ENCODE data around the gene GMPPB.
"Not testable (repeated sequence)": the region's sequence is repeated elsewhere in the genome, so short reads cannot be mapped to it uniquely, and the experiment has no call there.

Gene GMPPB

DNA sequence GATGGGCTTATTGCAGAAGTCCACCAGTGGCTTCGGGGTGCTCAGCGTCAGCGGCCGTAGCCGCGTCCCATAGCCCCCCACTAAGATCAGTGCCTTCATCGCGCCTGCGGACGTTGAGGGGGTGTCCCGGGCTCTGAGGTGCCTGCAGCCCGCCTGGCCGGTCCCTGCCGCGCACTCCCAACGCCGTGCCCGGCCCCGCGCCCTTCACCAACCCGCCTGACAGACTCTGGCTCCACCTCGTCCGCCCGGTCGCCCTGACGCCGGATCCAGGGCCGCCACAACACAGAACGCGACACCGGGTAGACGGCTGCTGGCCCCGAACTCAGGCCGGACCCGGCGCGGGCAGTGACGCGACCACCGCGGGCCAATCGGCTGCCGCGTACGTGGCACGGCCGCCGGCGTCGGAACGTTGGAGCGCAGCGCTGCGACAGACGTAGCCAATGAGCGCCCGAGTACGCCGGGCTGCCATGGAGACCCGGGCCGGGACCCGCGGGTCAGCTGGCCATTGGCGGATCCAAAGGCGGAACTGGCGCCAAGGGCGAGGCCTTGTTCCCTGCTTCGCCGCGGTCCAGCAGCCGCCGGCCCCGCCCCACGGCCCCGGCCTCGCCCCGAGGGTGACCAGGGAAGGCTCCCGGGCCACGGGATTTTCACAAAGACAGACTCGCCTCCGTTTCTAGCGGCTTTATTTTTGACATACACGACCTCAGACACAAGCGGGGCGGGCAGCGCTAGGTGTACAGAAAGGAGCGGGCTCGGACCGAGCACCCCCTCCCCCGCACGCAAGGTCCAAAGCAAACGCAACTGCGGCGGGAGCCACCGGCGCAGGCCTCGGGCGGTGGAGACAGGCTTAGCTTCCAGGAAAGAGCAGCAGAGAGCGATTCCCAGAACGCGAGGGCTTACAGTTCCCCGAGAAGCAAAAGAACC is at the start of gene GMPPB:
TSS of gene GMPPB (minus strand) at position 324 of the 924 bp plus-strand sequence. CDS start at position 99, 225 bp downstream.
- DNase-seq (ENCODE audit: low read depth in 1 of 2, low spot score in 1 of 2), result peak; percentile 79 to 88

DNA sequence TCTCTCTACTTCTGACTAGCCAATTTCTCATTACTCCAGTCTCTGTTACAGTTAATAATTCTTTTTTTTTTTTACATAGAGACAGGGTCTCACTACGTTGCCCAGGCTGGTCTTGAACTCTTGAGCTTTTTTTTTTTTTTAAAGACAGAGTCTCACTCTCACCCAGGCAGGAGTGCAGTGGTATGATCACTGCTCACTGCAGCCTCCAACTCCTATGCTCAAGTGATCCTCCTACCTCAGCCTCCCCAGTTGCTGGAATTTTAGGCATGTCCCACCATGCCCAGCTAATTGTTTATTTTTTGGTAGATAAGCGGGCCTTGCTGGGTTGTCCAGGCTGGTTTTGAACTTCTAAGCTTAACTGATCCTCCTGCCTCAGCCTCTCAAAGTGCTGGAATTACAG is 49.0 kb upstream of the GMPPB start:
- no peak for DNase-seq (ENCODE audit: low read depth in 1 of 2, low spot score in 1 of 2)

DNA sequence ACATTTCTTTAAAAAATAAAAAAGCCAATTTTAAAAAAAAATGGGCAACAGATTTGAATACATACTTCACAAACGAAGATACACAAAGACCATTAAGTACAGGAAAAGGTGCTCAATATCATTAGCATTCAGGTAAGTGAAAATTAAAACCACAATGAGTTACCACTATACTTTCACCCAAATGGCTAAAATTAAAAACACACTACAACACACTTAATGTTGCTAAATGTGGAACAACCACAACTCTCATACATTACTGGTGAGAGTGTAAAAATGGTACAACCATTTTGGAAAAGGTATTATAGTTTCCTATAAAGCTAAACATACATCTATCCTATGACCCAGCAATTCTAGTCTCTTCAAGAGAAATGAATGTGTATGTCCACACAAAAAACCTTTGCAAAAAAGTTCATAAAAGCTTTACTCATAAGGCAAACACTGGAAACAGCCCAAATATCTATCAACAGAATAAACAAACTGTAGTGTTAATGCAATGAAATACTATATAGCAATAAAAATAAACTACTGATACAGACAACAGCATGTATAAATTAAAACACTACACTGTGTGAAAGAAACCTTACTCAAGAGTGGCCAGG is 47.7 kb upstream of the GMPPB start:
- DNase-seq (ENCODE audit: low read depth in 1 of 2, low spot score in 1 of 2), result no peak

DNA sequence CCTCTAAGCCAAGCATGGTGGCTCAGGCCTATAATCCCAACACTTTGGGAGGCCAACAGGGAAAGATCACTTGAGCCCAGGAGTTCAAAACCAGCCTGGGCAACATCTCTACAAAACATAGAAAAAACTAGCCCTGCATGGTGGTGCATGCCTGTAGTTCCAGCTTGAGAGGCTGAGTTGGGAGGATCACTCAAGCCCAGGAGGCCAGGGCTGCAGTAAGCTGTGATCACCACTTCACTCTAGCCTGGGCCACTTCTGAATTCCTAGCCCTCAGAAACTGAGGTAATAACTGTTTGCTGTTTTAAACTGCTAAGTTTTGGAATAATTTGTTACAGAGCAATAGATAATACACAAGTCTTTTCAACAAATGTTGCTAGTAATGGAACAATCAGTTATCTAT is 46.2 kb upstream of the GMPPB start:
- no peak for DNase-seq (ENCODE audit: low read depth in 1 of 2, low spot score in 1 of 2)

DNA sequence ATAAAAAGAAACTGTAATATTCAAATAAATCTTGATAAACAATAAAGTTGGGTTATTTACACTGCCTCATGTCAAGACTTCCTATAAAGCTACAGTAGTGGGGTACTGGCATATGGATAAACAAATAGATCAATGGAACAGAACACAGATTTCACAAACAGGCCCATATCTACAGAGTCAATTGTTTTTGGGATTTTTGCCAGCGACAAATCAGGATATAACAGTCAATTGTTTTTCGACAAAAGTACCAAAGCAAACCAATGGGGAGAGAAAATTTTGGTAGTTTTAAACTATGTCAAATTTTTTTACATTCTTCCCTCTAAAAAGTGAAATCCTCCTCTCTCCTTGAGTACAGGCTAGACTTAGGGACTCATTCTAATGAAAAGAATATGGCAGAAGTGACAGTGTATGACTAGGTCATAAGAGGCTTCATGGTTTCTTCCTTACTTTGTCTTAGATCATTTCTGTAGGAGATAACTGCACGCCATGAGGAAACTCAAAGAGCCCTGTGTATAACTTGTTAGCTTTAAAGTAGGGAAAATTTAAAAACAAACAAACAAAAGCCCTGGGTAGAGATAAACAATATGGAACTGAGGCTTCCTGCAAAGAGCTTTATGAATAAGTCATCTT is 45.6 kb upstream of the GMPPB start:
- no peak for DNase-seq (ENCODE audit: low read depth in 1 of 2, low spot score in 1 of 2)

DNA sequence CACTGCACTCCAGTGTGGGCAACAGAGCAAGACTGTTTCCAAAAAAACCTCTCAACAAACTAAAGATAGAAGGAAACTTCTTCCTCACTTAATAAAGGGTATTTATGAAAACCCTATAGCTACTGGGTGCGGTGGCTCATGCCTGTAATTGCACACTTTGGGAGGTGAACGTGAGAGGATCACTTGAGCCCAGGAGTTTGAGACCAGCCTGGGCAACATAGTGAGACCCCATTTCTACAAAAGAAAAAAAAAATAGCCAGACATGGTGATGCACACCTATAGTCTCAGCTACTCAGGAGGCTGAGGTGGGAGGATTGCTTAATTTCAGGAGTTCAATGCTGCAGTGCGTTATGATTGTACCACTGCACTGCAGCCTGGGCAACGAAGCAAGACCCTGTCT is 40.2 kb upstream of the GMPPB start:
- no peak for DNase-seq (ENCODE audit: low read depth in 1 of 2, low spot score in 1 of 2)

DNA sequence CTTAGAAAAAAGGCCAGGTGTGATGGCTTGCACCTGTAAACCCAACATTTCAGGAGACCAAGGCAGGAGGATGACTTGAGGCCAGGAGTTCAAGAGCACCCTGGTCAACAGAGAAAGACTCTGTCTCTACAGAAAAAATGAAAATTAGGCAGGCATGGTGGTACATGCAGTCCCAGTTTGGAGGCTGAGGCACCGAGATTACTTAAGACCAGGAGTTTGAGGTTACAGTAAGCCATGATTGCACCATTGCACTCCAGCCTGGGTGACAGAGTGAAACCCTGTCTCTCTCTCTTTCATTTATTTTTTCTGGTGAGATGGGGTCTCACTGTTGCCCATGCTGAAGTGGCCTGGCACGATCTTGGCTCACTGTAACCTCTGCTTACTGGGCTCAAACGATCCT is 37.9 kb upstream of the GMPPB start:
- DNase-seq (ENCODE audit: low read depth in 1 of 2, low spot score in 1 of 2), result no peak

DNA sequence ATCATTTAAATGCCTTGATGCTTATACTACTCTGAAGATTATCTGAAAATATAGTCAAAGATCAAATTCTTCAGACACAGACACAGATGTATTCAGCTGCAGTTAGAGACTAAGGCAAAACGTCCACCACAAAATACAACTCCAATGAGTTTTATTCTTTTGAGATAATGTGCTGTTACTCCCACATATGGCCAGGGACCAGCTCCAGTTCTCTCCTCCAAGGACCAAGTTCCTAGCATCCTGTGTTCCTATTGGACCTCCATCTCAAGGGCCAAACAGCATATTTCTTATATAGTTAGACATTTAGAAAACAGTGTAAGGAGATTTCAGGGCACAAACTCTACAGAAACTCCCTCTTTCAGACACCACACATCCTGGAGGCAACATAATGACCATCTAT is 35.5 kb upstream of the GMPPB start:
- no peak for DNase-seq (ENCODE audit: low read depth in 1 of 2, low spot score in 1 of 2)

DNA sequence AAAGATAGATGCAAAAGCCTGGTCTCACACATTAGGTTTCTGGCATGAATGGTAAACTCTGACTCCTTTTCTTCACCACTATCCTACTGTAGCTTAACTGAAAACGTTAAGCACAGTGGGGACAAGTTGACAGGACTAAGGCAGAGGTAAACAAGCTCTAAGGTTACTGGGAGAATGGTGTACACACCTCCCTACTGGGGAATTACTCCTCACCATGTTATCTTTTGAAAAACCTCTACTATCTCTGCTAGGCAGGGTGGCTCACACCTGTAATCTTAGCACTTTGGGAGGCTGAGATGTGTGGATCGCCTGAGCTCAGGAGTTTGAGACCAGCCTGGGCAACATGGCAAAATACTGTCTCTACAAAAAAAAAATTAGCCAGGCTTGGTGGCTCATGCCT is 33.4 kb upstream of the GMPPB start:
- no peak for DNase-seq (ENCODE audit: low read depth in 1 of 2, low spot score in 1 of 2)

DNA sequence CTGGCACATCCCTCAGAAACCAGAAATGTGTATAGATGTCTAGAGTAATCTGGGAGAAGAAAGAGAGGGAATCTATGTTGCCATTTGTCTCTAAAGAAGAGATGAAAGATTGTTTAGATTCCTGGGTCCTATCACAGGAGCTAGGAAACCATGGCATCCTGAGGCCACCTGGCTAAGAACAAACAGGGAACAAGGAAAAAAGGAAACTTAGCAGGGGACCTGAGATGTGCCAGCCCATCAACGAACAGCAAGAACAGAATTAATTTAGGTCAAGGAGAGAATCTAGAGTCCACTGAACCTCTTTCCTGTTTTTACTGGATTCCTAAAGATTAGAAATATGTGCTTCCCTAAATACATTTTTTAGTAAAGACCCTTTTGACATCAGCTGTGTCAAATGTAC is 32.3 kb upstream of the GMPPB start:
- no peak for DNase-seq (ENCODE audit: low read depth in 1 of 2, low spot score in 1 of 2)

DNA sequence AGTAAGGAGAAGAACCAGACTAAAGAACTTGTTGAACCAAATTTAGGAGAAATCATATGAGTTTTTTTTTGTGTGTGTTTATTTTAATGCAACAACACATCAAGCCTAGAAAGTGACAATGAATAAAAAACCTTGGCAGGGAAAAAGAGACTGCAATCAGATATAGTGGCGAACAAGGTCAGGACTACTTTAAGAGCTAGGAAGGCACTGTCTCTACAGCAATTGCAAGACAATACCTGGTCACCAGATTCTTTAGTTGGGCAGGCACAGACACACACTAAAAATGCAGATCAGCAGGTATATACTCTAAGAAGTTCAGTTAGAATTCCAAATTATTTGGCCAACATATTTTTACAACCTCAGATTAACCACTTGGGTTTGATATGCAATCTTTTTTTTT is 30.8 kb upstream of the GMPPB start:
- no peak for DNase-seq (ENCODE audit: low read depth in 1 of 2, low spot score in 1 of 2)

DNA sequence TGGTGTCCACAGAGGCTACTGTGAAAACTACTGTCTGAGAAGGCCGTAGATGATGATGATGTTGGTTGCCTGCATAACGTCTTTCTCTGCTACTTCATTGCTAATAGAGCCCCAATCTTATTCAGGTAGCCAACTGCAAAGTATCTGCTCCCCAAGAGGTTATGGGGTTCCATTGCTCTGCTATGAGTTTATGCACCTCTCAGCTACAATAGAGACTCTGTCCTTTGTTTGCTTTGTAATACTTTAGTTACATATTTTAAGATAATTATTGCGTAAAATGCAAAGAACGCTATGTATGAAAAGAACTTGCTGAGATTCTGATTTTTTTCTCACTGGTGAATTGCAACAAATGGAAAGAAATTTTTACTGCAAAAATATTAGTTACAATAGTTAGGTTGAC is 27.8 kb upstream of the GMPPB start:
- DNase-seq (ENCODE audit: low read depth in 1 of 2, low spot score in 1 of 2), result no peak

DNA sequence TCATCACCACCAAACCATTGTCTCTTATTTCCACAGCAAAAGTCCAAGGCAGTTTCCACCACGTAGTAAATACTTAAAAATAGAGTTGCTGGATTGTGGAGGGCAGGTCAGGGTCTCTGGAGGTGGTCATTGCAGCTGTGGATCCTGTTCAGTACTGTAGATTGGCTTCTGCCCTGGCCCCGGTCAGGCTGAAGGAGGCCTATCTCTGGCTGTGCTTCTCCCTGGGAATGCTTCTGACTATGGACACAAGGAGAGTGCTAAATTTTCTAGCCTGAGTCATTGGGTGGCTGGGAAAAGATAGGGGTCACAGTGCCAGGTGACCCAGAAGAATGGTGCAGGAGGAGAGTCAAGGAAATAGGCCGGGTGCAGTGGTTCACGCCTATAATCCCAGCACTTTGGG is 26.3 kb upstream of the GMPPB start:
- no peak for DNase-seq (ENCODE audit: low read depth in 1 of 2, low spot score in 1 of 2)

DNA sequence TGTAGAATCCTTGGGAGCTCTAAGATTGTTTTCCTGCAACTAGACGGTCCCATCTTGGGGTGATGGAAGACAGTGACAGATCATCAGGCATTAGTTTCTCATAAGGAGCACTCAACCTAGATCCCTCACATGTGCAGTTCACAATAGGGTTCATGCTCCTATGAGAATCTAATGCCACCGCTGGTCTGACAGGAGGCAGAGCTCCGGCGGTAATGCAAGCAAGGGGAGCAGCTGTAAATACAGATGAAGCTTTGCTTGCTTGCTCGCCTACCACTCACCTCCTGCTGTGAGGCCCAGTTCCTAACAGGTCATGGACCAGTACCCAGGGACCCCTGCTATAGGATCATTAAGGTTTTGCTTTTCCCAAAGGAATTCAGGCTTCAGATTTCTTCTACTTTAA is 25.1 kb upstream of the GMPPB start:
- DNase-seq (ENCODE audit: low read depth in 1 of 2, low spot score in 1 of 2), result not testable (repeated sequence)

DNA sequence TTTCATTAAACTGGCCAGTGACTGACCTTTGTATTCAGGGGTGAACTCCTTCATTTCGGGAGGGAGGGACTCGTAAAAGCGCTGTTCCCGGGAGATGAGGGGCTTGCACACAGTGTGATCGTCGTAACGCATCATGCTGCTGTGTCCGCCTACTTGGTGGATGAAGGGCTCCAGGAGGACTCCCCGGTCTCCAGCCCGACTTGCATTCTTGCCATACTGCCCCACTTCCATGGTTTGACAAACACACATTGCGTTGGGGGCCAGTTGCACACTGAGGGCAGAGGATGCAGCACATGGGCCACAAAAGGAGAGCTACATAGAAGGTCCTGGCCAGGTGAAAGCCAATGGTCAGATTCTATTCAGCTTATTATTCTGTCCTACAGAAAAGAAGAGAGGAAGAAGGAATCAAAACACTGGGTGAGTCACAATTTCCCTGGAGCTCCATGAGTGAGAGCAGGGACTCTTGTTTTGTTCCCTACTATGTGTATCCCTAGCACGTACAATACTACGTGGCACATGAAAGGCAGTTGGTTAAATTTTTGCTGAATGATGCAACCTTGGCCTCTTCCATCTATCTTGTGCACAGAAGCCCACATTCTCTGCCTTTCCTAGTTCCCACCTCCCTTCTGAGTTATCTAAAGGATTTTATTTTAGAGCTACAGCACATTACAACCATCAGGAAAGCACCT is 24.2 kb upstream of the GMPPB start:
- no peak for DNase-seq (ENCODE audit: low read depth in 1 of 2, low spot score in 1 of 2)

DNA sequence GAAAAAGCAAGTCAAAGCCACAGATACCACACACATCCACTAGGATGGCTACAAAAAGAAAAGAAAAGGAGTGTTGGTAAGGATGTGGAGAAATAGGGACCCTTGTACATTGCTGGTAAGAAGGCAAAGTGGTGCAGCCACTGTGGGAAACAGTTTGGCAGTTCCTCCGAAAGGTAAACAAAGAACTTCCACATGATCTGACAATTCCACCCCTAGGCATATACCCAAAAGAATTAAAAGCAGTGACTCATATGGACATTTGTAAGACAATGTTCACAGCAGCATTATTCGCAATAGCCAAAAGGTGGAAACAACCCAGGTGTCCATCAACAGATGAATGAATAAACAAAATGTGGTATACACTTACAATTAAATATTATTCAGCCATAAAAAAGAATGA is 22.2 kb upstream of the GMPPB start:
- DNase-seq (ENCODE audit: low read depth in 1 of 2, low spot score in 1 of 2), result no peak

DNA sequence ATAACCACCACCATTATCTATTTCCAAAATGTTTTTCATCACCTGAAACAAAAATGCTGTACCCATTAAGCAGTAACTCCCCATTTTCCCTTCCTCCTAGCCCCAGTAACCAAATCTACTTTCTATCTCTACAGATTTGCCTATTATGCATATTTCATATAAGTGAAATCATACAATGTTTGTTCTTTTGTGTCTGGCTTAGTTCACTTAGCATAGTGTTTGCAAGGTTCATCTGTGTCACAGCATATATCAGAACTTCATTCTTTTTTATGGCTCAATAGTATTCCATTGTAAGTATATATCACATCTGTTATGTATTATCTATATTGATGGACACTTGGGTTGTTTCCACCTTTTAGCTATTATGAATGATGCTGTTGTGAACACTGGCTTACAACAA is 16.7 kb upstream of the GMPPB start:
- no peak for DNase-seq (ENCODE audit: low read depth in 1 of 2, low spot score in 1 of 2)

DNA sequence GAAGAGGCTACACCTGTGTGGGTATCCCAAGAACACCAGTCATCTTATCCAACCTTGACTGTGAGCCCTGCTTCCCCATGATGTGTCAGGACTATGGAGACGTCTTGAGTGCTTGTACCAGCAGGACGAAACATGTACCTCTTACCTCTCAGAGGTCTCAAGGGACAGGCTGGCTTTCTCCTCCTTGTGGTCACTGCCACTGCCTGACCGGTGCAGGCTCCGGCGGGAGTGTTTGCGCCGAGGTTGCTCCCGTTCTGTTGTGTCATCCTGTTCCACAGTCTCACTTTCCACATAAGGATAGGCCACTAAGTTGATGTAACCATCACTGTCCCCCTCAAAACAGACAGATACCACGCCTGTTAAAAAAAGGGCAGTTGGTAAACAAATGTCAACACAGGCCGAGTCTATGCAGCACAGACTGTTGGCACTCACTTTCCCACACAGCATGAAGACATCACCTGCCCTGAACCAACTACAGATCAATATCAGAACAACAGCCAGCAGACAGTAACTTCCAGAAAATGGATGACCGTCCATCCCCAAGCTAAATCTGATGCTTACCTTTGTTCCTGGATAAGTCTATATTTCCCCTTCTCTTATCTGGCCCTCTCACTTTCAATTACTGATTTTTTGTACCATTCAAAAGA is 14.4 kb upstream of the GMPPB start:
- no peak for DNase-seq (ENCODE audit: low read depth in 1 of 2, low spot score in 1 of 2)

DNA sequence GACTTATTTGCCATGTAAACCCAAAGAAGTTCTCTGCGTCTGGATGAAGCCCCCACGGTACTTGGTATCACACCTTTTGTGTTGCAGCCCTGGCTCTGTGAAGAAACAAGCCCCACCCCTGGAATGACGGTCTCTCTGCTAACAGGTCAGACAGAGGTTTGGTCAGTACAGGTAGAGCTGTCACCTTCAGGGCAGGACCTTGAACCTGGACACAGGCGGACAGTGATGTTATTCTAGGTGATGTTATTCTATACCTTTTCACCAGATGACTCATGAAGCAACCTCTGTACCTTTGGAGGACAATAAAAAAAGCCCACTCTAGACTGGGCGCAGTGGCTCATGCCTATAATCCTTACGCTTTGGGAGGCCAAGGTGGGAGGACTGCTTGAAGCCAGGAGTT is 11.0 kb upstream of the GMPPB start:
- DNase-seq (ENCODE audit: low read depth in 1 of 2, low spot score in 1 of 2), result no peak

DNA sequence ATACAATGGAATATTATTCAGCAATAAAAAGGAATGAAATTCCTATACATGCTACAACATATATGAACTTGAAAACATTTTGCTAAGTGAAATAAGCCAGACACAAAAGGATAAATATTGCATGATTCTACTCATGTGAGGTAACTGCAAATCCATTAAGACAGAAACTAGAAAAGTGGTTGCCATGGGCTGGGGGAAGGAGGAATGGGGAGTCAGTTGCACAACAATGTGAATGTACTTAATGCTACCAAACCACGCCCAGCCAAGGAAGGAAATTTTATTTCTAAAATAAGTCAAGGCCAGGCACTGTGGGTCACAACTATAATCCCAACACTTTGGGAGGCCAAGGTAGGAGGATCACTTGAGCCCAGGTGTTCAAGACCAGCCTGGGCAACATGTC is 9.8 kb upstream of the GMPPB start:
- DNase-seq (ENCODE audit: low read depth in 1 of 2, low spot score in 1 of 2), result no peak

DNA sequence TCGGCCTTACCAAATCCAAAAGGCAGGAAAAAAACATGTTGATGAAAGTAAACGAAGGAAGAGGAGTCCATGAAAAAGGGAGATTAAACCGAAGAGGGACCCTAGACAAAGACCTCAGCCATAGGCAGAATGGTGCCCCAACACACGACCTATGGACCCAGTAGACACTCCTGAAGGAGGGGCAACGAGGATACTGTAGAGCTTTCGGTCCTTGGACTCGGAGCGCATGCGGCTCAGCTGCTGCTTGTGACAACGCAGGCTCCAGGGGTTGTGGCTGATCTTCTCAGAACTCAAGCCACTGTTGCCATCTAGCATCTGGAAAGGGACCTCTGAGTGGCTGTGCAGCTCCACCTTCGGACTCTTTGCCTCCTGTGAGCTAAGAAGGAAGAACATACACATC is 8.8 kb upstream of the GMPPB start:
- no peak for DNase-seq (ENCODE audit: low read depth in 1 of 2, low spot score in 1 of 2)
